CD4-positive, alpha-beta T cell treated with Interleukin-6 for 4 hours (primary cell): Measurements from ENCODE around the gene FSIP1.
A peak's percentile ranks its signal among the peaks of the same experiment; 100 is the strongest.

Experiments
- DNase-seq: peaks from one replicate; pipeline ENCODE4 v3.0.0-alpha.2; 2020; ENCODE audit warnings: mixed read lengths

Gene FSIP1

DNA sequence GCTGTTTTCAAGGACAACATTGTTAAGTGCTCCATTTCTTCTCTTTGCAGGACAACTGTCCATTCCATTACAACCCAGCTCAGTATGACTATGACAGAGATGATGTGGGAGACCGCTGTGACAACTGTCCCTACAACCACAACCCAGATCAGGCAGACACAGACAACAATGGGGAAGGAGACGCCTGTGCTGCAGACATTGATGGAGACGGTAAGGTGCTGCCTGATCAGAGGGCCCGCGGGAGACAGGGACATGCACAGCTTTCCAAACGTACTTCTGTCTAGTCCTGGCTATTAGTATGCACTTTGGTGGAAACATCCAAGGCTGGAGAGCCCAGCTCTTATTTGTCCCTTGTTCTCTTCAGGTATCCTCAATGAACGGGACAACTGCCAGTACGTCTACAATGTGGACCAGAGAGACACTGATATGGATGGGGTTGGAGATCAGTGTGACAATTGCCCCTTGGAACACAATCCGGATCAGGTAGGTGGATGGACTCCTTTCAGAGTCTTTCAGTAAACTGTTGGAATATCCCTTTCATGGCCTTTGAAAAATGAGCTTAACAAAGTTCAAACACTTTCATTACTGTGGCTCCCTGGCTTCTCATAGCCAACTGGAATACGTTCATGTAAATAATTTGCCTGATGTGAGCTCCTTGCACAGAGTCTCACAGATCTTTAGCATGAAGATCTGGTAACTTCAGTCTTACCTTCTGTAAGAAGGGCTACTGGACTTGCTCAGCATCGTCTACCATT lies 191.3 kb downstream of the FSIP1 start:
- DNase-seq: no peak

DNA sequence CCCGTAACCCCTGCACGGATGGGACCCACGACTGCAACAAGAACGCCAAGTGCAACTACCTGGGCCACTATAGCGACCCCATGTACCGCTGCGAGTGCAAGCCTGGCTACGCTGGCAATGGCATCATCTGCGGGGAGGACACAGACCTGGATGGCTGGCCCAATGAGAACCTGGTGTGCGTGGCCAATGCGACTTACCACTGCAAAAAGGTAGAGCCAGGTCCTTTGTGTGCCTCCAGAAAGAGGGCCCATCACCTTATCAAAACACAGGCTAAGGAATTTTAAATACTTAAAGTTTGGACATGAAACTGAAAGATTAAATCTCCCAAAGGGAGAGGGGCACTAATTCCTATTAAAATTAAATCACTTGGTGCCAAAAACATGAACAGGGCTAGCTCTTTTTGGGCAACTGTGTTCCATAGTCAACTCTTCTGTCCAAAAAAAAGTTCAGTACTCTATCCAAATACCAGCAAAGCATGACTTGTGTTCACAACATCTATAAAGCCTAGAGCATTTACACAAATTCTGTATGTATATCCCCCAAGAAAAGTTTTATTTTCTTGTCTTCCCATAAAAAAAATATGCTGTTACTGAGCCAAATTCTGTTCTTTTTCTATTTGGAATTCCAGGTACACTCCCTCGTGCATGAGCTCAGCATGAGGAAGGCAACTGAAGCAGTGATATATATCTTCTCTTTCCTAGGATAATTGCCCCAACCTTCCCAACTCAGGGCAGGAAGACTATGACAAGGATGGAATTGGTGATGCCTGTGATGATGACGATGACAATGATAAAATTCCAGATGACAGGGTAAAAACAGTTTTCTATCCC lies 192.6 kb downstream of the FSIP1 start:
- DNase-seq: no peak

DNA sequence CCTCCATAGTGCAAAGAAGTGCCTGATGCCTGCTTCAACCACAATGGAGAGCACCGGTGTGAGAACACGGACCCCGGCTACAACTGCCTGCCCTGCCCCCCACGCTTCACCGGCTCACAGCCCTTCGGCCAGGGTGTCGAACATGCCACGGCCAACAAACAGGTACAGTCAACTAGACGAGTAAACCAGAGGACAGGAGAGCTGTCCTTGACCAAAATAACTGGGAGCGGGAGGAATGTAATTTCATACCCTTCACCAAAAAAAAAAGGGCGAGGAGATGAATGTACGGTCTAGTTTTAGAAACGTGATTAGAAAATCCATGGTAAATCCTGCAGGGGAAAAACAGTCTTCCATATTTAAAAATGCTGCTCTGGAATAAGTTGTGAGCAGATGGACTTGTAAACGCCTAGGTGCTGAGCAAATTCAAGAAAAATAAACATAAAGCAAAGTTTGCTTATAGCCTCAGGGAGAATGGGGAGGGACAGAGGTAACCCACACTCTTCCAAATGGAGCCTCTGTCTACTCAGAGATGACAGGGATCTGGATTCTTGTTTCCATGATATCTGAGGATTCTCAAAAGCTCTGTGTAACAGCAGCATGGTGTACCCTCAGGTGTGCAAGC lies 193.3 kb downstream of the FSIP1 start:
- no peak for DNase-seq

DNA sequence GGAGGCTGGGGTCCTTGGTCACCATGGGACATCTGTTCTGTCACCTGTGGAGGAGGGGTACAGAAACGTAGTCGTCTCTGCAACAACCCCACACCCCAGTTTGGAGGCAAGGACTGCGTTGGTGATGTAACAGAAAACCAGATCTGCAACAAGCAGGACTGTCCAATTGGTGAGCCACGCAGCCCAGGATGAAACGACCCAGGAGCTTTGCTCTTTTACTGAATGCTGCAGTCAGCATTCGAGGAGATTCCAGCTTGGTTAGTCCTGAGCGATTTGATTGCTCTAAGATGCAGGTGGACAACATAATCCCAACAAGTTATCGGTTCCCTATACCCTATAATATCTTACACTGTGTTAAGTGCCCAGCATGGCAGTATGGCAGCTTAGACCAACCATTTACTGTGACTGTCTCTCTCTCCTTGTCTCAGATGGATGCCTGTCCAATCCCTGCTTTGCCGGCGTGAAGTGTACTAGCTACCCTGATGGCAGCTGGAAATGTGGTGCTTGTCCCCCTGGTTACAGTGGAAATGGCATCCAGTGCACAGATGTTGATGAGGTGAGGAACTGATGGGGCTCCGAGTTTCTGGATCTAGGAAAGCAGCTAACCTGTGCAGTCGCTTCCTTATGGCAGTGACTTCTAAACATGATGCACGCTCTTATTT lies 194.0 kb downstream of the FSIP1 start:
- DNase-seq: no peak

DNA sequence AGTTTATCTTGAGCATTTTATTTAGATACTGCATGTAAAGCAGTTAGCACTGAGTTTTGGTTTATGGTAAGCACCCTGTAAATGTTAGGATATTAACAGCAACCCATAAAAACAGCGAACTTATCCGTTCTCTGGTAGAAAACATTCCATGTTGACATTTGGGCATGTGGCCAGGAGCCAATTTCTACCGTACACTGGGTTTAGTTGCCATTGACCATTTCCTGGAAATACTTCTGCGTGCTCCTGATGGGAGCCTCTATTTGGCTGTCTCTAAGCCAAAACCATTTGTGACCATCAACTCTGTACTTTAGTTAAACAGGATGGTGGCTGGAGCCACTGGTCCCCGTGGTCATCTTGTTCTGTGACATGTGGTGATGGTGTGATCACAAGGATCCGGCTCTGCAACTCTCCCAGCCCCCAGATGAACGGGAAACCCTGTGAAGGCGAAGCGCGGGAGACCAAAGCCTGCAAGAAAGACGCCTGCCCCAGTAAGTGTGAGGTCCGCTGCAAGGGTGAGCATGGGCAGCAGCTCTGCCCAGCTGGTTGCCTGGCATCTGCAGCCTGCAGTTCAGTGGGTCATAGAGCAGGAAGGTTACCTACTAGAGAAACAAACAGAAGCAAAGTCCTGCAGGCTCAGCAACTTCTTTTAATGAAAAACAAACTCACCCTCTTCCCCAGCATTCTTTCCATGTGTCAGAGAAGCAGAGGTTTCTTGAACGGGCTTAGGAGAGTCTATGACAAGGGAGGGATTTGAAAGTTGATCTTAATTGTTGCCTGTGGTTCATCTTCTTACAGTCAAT lies 194.7 kb downstream of the FSIP1 start:
- no peak for DNase-seq

DNA sequence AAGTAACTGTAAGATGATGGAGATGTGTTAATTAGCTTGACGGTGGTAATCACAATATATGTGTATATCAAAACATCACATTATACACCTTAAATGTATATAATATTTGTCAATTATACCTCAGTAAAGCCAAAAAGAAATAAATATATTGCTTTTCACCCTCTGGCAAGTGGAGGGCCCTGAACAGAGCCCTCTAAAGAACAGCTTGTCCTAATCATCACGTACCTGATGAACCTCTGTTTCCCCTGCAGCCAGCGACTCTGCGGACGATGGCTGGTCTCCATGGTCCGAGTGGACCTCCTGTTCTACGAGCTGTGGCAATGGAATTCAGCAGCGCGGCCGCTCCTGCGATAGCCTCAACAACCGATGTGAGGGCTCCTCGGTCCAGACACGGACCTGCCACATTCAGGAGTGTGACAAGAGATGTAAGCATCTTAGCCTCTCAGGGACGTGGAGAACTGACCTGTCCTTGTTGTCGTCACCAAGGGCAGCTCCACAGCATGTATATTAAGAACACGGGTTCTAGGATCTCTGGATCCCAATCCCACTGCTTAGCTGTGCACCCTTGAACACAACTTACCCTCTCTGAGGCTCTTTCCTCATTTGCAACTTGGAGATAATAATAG lies 195.4 kb downstream of the FSIP1 start:
- DNase-seq: no peak

DNA sequence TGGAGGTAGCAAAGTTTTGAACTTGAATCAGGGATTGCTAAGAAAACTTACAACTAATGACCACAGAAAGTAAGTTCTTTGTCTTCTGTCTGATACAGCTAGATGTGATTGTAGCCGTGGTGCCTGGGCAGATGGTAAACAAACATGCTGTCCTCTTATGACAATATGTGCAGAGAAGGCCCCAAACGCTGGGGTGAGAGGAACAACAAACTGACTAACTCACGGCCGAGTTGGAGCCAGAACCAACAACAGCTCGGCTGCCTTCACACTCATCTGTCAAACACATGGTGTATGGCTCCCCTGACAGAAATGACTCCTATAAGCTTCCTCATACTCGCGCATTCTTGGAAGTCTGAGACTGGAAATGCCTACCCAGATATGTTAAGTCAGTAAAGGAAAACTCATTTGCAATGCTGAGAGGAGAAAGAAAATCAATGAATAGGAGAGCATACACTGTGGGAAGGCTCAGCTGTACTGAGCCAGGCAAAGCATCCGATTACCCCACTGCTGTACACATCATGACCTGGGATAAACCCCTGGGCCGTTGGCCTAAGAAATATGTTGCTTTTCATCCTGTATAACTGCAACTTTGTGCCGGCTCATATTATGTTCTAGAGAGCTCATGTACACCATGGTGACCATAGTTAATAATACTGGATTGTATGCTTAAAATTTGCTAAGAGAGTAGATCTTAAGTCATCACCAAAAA lies 196.1 kb downstream of the FSIP1 start:
- no peak for DNase-seq

DNA sequence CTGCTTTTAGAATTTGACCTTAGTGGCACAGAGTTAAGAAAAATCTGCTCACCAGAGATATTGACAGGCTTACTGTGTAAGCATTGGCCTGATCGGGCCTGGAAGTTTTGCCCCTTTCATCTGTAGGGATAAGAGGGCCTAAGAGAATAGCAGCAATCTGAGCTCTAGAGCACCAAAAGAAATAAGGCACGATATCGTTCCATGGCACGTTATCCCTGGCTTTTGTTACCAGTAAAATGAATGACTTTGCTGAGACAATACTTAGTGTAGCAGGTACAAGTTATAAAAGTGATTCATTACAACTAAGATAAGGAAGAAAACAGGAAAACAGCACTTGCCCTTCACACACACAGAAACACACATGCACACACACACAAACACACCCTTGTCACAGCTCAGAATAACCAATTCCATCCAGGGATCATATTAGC lies 196.8 kb downstream of the FSIP1 start:
- no peak for DNase-seq

DNA sequence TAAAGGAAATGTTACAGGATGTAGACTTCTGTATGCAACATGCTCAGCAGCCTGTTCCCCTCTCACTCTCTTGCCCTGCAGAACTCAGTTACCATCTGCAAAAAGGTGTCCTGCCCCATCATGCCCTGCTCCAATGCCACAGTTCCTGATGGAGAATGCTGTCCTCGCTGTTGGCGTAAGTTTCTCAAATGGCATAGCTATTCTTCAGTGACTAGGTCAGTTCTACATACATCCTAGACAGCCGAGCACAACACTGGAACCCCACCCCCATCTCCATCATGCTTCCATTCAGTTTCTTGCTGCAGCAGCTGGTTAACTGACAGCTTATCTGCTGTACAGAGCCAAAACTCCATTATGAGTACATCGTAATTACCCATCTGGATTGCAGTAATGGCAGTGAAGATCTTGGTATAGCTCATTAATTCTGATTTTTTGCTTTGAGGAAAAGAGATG lies 197.2 kb downstream of the FSIP1 start:
- no peak for DNase-seq

DNA sequence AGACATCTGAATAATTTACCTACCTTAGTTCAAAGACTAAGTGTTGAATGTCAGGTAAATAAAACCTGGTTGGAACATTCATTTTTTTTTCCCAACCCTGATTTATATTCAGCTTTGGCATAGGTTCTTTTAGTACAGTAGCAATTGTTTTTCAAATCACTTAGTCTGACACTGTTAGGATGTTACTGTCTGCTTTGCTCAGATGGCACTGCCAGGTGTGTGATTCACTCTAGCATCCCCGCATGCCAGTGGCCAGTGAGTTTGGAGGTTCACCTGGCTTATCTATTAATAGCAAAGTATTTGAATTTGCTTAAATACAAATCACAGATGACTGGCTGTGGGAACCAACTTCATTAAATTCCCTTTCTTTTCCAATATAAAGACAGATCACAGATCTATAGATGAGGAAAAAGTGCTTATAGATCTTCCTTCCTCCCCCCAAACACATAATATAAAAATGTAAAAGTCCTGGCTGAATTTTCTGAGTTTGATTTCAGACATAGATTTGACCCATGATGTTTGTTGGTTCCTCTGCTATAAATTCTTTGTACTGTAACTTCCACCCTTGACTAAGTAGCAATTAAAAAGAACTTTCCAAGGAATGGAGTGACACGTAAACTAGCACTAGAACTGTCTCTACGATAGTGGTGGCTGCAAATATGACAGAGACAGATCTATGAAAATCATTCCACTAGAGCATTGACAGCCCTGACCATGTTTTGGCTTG lies 197.8 kb downstream of the FSIP1 start:
- DNase-seq: no peak

DNA sequence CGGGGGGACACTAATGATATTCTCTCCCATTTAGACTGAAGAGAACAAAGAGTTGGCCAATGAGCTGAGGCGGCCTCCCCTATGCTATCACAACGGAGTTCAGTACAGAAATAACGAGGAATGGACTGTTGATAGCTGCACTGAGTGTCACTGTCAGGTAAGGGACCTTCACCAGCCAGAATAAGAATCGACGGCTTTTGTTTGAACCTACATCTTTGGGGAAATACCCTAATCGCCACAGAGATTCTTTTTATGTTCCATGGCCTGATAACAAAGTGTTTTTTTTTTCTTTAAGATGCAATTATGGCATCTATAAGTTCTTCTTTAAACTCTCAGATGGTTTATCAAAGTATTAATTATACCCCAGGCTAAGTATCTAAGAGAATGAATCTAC lies 198.4 kb downstream of the FSIP1 start:
- DNase-seq: no peak

DNA sequence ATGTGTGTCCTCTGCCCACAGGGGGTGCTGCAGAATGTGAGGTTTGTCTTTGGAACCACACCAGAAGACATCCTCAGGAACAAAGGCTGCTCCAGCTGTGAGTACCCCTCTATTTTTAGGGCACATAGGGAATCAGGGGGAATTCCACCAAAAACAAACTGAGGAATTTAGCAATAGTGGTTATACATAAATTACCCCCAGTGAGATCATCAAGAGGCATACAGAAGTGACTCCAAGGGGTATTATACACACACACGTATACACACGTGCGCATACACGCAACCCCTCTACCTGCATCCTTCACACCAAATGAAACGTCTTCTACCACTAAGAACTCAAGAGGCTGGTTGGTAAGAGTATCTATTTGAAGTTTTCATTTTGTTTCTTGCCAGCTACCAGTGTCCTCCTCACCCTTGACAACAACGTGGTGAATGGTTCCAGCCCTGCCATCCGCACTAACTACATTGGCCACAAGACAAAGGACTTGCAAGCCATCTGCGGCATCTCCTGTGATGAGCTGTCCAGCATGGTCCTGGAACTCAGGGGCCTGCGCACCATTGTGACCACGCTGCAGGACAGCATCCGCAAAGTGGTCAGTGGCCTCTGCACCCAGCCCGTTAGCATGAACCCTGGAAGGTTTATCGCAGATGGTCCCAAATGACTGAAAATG lies 198.9 kb downstream of the FSIP1 start:
- DNase-seq: peak; percentile 18

DNA sequence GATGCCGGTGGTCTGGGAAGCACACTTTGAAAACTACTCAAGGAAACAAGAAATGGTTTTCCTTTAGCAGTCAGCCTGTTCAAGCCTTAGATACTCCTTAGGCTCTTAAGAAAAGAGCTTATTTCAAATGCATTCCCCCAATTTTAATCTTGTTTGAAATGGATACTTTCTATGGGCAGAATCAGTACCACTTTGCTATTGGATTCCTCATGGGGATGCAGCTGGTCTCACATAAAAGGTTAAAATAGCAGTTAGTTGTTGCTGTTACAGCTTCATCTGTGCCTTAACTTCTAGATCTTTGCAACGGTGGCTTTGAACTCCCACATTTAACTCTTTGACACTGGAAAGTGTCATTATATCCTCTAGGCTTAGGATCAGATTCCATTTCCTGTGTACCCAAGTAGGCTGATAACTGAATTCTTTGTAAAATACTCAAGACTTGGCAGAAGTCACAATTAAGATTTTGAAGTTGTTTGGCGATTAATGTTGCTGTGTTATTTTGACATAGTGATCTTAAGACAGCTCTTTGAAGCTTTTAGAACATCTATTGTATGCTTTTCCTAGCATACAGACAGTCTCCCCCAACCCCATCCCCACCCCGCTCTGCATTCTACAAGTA lies 199.6 kb downstream of the FSIP1 start:
- no peak for DNase-seq

DNA sequence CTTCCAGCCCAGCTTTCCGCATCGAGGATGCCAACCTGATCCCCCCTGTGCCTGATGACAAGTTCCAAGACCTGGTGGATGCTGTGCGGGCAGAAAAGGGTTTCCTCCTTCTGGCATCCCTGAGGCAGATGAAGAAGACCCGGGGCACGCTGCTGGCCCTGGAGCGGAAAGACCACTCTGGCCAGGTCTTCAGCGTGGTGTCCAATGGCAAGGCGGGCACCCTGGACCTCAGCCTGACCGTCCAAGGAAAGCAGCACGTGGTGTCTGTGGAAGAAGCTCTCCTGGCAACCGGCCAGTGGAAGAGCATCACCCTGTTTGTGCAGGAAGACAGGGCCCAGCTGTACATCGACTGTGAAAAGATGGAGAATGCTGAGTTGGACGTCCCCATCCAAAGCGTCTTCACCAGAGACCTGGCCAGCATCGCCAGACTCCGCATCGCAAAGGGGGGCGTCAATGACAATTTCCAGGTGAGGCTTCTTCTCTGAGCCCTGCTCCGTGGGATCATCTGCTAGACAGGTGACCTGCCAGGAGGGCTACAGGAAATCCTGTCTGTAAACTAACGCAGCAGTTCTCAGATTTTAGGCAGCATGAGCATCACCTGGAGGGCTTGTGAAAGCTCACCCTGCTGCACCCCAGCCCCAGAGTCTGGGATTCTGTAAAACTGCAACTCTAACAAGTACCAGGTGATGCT lies 200.2 kb downstream of the FSIP1 start:
- DNase-seq: no peak

DNA sequence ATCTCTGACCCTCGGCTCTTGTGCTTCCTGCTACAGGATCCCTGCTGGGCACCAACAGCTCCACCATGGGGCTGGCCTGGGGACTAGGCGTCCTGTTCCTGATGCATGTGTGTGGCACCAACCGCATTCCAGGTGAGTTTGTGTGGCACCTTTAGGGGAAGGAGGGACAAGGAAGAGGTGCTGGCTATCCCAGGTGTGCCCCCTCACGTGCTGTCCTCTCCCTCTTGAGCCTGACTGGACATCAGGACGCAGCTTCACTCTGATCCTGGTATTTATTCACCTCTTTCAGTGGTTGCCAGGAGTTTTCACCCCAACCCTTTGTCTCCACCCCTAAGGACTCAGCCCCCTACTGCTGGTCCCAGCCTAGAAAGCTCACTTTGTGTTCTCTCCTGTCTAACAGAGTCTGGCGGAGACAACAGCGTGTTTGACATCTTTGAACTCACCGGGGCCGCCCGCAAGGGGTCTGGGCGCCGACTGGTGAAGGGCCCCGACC lies 200.8 kb downstream of the FSIP1 start:
- no peak for DNase-seq

DNA sequence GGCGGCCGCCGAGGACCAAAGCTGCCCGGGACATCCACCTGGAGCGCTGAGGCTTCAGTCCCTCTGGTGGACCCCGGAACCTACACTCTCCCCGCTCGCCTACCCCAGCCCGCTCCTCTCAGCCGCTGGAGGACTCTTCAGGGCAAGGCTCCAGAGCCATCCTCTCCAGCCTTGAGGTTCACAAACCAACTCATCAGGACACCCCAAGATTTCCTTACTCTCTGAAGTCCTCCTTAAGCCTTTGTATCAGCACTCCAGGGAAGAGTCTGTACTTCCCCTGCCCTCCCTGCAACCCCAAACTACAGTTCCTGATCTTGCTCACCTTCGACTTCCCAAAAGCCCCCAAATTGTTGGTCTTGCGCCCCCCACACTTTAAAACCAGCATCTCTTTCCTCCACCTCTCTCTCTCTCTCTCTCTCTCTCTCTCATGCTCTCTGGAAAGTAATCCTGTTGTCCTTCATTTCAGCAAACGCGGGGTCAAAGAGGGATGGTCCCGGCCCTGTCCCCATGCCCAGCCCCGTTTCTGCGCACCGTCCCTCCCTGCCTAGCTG lies 201.3 kb downstream of the FSIP1 start:
- DNase-seq: no peak

DNA sequence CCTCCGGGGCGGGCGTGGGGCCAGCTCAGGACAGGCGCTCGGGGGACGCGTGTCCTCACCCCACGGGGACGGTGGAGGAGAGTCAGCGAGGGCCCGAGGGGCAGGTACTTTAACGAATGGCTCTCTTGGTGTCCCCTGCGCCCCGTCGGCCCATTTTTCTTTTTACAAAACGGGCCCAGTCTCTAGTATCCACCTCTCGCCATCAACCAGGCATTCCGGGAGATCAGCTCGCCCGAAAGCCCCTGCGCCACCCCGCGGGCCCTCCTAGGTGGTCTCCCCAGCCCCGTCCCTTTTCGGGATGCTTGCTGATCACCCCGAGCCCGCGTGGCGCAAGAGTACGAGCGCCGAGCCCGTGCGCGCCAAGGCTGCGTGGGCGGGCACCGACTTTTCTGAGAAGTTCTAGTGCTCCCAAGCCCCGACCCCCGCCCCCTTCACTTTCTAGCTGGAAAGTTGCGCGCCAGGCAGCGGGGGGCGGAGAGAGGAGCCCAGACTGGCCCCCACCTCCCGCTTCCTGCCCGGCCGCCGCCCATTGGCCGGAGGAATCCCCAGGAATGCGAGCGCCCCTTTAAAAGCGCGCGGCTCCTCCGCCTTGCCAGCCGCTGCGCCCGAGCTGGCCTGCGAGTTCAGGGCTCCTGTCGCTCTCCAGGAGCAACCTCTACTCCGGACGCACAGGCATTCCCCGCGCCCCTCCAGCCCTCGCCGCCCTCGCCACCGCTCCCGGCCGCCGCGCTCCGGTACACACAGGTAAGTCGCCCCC lies 202.0 kb downstream of the FSIP1 start, which contains the start of gene THBS1:
THBS1 (plus strand) TSS at position 595 of the 757 bp plus-strand sequence. CDS start 779 bp downstream, outside the sequence.
- DNase-seq: peak; percentile 10
